Measurements from ENCODE around the gene FCER2.
"Not testable (repeated sequence)": the region's sequence is repeated elsewhere in the genome, so short reads cannot be mapped to it uniquely, and the experiment has no call there.

The FCER2 gene

DNA sequence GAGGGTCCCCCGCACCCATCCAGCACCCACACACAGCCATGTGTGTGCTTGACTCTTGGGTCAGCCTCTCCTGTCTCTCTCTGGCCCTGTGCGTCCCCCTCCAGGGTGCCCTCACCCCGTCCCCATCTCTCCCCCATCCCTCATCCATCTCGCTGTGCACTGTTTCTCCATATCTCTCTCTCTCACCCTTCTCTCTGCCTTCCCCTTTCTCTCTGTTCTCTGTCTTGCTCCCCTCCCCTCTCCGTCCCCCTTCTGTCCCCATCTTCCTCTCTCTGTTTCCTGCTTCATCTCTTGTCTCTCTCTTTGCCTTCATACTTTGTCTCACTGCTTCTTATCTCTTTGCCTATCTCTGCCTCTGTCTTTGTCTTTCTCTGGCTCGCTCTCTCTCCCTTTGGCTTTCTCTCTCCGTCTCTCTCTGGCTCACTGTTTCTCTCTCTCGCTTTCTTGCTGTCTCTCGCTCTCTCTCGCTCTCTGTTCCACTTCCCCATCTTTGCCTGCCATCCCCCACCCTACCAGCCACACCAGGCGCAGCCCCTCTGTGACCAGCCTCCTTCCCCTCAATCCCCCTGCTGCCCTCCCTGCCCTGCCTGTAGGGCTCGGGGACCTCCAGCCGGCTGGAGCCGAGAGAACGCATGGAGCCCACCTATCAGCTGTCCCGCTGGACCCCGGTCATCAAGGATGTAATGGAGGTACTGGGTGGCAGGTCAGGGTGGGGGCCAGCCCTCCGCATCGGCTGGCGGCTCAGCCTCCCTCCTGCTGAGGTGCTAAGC is 56.1 kb downstream of the FCER2 start:
- no peak for DNase-seq (ENCODE audit: low spot score)

- DNase-seq (ENCODE audit: low spot score): no peak
Observed at GRCh38 chr19:7645163-7645562, 56.8 kb downstream of the FCER2 start.

DNA sequence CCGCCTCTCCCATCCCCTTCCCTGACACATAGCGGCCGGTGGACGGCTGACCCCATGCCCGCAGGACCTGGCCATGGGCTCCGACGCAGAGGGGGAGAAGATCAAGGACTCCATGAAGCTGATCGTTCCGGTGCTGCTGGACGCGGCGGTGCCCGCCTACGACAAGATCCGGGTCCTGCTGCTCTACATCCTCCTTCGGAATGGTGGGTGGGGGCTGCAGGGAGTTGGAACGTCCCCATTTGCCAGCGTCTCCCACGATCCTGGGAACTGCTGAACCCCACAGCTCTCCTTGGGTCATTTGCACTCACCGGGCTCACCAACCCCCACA is 57.4 kb downstream of the FCER2 start:
- no peak for DNase-seq (ENCODE audit: low spot score)

DNA sequence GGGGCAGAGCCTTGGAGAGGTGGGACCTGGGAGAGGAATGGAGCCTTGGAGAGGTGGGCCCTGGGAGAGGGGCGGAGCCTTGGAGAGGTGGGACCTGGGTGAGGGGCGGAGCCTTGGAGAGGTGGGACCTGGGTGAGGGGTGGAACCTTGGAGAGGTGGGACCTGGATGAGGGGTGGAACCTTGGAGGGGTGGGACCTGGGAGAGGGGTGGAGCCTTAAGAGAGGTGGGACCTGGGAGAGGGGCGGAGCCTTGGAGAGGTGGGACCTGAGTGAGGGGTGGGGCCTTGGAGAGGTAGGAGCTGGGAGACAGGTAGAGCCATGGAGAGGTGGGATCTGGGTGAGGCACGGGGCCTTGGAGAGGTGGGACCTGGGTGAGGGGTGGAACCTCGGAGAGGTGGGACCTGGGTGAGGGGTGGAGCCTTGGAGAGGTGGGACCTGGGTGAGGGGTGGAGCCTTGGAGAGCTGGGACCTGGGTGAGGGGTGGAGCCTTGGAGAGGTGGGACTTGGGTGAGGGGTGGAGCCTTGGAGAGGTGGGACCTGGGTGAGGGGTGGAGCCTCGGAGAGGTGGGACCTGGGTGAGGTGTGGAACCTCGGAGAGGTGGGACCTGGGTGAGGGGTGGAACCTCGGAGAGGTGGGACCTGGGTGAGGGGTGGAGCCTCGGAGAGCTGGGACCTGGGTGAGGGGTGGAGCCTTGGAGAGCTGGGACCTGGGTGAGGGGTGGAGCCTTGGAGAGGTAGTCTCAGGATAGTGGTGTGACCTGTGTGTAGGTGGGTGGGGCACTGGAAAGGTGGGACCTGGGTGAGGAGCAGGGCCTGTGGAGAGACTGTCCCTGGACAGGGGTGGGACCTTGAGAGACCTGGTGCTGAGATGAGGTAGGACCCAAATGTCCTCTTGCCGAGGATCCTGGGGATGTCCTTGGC is 58.0 kb downstream of the FCER2 start:
- not testable (repeated sequence) for DNase-seq (ENCODE audit: low spot score)

DNA sequence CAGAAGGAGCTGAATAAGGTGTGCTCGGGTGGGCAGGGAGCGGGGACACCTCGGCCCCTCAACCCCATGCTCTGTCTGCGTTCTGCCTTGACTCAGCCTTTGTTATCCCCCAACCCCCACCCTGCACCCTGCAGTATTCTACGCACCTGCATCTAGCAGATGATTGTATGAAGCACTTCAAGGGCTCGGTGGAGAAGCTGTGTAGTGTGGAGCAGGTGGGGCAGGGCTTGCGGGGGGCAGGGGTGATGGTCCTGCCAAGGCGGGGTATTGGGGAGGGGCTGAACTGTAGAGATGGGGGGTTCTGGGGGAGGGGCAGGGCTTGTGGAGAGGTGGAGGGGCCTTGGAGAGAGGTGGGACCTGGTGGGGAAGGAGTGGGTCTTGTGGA is 58.9 kb downstream of the FCER2 start:
- no peak for DNase-seq (ENCODE audit: low spot score)

DNA sequence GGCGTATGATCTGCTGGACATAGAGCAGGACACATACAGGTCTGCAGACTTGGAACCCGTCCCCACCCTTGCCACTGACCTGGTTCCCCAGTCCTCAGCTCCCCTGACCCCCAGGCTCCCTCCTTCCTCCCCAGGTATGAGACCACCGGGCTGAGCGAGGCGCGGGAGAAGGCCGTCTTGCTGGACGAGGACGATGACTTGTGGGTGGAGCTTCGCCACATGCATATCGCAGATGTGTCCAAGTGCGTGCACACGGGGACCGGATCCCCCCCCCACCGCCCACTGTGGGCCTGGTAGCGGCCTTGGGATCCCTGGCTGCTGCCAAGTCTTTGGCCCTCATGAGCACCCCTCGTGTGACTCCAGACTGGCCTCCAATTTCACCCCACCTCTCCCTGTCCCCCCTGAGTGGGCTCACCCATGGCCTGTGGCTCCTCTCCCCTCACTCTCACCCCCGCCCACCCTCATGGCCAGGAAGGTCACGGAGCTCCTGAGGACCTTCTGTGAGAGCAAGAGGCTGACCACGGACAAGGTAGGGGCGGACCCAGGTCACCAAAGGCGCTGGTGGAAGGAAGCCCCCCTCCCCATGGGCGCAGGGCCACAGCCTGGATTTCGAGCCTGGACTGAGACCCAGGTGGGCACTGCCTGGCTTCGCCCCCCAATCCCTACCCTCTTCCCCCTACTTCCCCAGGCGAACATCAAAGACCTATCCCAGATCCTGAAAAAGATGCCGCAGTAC is 59.5 kb downstream of the FCER2 start:
- no peak for DNase-seq (ENCODE audit: low spot score)

- DNase-seq (ENCODE audit: low spot score): no peak
Observed at GRCh38 chr19:7641290-7642276, 60.3 kb downstream of the FCER2 start.

DNA sequence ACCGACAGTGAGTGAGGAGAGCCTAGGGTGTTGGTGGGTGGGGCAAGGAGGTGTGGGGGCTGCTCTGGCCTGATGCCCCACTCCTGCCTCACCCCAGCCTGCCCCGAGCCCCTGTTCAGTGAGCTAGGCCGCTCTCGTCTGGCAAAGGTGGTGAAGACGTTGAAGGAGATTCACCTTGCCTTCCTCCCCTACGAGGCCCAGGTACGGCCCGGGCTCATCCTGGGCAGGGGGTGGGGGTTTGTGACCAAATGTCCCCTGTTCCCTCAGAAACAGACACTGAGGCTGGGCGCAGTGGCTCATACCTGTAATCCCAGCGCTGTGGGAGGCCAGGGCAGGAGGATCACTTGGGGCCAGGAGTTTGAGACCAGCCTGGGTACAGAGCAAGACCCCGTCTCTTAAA is 61.1 kb downstream of the FCER2 start:
- DNase-seq (ENCODE audit: low spot score): no peak

- DNase-seq (ENCODE audit: low spot score): no peak
Observed at GRCh38 chr19:7639863-7640348, 62.0 kb downstream of the FCER2 start.

DNA sequence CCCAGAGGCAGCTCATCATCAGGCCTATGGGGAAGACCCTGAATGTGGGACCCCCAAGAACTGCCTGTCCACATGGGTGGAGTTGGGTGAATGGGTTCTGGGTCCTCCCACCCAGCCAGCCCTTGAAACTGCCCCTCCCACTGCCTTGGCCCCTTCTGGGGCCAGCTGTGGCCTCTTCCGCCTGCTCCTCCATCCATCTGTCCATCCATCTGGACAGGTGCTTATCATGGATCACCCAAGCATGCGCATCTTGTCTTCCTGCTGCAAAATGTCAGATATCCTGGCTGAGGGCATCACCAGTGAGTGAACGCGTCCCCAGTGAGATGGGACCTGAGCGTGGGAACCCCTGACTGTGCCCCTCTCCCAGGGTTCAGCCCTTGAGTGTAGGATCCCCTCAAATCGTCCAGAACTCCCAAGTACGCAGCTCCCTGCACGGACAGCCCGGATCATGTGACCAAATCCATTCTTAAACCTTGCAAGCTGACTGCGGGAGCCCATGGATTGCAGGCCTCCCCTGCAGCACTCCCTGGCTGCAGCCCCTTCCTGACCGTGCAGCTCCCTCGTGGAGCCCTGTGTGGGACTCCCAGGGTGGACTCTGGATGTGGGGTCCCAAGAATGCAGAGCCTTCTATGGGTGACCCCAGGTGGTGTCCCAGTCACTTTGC is 63.0 kb downstream of the FCER2 start:
- no peak for DNase-seq (ENCODE audit: low spot score)
